IMR-90 (cell line): ENCODE measurements around the gene ATOSB. TPM values are rescaled to one million over a fixed set of nuclear protein-coding genes. Genes with fewer than 3 reads are reported as not detected.

Experiments used
- polyA plus RNA-seq, 3 experiments: library from polyadenylated mRNA; depleted of rRNA; stranded (reverse); fragments of >200 nt; gene quantifications; 2 replicates each; pipeline ENCODE4 v1.2.3, GENCODE V29; 2012; ENCODE audit warnings: low replicate concordance in 1 of 3
- total RNA-seq: library from RNA; depleted of rRNA; stranded (reverse); fragments of >200 nt; gene quantifications from 2 replicates; pipeline ENCODE4 v1.2.3, GENCODE V29; 2012; rRNA removed

Gene ATOSB
- total and polyA plus RNA-seq, 2 of the 4 experiments (the other 2 are of a cell fraction): 12.0 to 40.2 TPM

Other genes starting within 250 kb of the ATOSB start
- not detected in 2 replicates for gene PHF24, start 157.6 kb downstream of the ATOSB start, total RNA-seq
- gene PHF24, start 157.6 kb downstream of the ATOSB start, polyA plus RNA-seq (2012; rRNA removed): 0.02 TPM in 1 of 2 replicates, not detected in the other
- 11.7 and 14.9 TPM in 2 replicates for gene DNAJB5, start 126.1 kb downstream of the ATOSB start, total RNA-seq
- gene DNAJB5, start 126.1 kb downstream of the ATOSB start, polyA plus RNA-seq (2012; rRNA removed): 9.9 and 11.4 TPM in 2 replicates
- 492 and 516 TPM in 2 replicates for gene VCP, start 43.2 kb downstream of the ATOSB start, total RNA-seq
- 291 and 292 TPM in 2 replicates for gene VCP, start 43.2 kb downstream of the ATOSB start, polyA plus RNA-seq (2012; rRNA removed)
- 13.9 and 16.1 TPM in 2 replicates for gene FANCG, start 35.9 kb downstream of the ATOSB start, total RNA-seq
- 19.3 and 20.4 TPM in 2 replicates for gene FANCG, start 35.9 kb downstream of the ATOSB start, polyA plus RNA-seq (2012; rRNA removed)
- gene PIGO, start 19.3 kb downstream of the ATOSB start, total RNA-seq: 8.1 and 9.3 TPM in 2 replicates
- gene PIGO, start 19.3 kb downstream of the ATOSB start, polyA plus RNA-seq (2012; rRNA removed): 17.9 and 18.2 TPM in 2 replicates
- 232 and 250 TPM in 2 replicates for gene STOML2, start 12.7 kb downstream of the ATOSB start, total RNA-seq
- gene STOML2, start 12.7 kb downstream of the ATOSB start, polyA plus RNA-seq (2012; rRNA removed): 177 and 179 TPM in 2 replicates
- gene UNC13B, start 46.1 kb upstream of the ATOSB start, total RNA-seq: 12.2 and 14.3 TPM in 2 replicates
- 6.5 and 7.5 TPM in 2 replicates for gene UNC13B, start 46.1 kb upstream of the ATOSB start, polyA plus RNA-seq (2012; rRNA removed)